HG02588 (cell line): ENCODE measurements around the gene BCAS3.

ENCODE experiments used
- ATAC-seq: cut with Tn5 transposase; IDR thresholded peaks from one replicate; pipeline ENCODE4 v1.9.1; 2021; ENCODE audit warnings: mild to moderate bottlenecking, moderate library complexity; ENCODE audit not compliant: unreplicated experiment

BCAS3 gene

DNA sequence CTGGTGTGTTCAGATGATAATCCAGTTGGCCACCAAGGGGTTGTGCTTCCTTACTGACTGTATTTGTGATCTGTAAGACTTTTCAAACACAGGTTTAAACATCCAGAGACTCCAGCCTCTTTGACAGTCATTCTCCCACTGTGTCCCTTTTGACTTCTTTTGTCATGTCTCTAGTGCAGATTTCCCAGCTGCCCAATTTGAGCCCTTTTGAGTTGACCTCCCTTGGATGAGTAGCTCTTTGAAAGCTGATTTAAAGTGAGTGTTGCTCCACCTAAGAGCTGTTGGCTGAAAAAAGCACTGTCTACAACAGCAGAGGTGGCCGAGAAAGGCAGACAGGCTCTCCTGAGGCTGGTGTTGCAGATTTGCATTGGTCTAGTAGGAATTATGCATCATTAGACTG lies 533.6 kb downstream of the BCAS3 start:
- ATAC-seq: no peak

DNA sequence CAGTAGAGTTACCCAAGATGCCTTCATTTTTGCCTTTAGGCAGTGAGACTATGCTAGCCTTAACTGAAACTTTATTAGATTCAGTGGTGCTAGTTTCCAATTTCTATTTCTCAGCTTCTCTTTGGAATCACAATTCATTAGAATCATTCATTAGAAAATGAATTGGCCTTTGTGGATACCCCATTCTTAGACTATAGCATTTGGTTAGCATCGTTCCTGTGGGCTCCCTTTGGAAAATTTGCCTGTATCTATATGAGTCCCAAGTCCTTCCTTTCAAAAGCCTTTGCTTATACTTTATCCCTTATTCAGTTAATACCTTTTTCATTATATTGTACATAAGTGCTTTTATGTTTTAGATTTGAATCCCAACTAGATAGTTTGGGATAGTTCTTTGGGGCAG lies 535.0 kb downstream of the BCAS3 start:
- ATAC-seq: no peak

DNA sequence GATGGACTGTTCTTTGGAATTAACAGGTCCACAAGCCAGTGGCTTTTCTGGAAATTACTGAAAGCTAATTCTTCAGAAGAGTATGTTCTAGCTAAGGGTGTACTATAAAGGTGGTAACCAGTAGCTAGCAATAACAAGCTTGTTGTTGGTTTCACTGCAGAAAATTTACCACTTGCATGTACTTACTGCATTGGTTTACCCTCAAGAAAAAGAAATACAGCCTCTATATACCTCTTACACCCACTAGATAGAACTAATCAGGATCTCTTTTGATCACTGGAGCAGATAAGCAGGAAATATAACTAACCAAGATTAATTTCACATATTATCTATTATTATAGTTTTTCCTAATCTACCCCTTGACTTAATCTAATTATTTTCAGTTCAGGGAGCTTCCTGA lies 537.1 kb downstream of the BCAS3 start:
- ATAC-seq: no peak

DNA sequence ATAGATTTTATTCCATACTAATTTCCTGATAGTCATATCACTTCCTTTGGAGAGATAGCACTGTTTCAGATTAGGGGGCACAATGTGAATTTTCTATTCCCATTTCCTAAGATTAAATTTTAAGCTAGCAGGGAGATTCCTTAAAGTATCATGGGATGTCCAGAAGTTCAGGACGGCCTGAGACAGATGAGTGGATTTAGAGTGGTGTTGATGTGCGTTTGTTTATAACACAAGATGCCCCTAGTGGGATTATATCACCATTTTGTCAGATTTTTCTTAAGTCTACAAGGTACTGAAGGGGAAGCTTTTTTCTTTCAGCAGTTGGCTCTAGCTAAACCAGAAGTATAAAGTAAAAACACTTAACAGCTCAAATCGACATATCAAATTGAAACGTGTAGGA lies 538.4 kb downstream of the BCAS3 start:
- ATAC-seq: no peak

DNA sequence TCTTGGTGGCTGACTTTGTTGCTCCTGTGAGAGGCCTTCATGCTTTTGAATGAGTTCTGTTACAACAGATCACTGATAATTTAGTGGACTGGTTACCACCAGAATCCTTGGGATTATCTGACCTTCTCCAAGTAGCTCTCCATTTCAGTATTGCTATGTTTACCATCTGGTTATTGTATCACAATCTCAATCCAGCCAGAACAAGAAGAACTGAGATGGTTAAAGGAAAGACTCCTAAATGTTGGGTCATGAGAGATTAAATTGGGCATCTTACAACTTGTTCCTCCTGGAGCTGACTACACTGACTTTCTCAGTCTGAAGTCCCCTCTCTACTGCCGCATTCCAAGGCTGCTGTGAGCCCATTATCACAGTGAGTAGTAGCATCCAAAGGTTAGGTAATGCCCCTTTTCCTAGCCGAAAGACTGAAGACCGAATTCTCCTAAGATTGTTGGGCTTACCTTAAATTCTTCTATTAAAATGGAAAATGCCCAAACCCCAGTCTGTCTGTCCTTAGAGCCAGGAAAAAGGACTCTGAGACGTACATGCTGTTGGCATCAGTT lies 540.3 kb downstream of the BCAS3 start:
- ATAC-seq: no peak

DNA sequence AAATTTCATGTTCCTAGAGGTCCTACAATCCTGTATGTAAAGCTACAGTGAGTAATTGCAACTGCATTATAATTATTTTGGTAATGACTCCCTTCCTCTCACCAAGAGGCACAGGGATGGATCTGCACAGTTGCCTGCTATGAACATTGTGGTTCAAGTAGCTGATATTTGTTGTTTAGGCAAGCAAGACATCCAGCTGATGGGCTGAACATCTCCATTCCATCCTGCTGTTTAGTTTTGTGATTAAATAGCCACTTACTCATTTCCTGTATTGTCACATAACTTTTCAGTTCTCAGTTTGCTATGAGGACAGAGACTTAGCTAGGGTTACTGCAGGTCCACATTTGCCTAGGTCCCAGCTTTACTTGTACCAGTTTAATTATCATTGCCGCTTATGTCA lies 540.8 kb downstream of the BCAS3 start:
- no peak for ATAC-seq

DNA sequence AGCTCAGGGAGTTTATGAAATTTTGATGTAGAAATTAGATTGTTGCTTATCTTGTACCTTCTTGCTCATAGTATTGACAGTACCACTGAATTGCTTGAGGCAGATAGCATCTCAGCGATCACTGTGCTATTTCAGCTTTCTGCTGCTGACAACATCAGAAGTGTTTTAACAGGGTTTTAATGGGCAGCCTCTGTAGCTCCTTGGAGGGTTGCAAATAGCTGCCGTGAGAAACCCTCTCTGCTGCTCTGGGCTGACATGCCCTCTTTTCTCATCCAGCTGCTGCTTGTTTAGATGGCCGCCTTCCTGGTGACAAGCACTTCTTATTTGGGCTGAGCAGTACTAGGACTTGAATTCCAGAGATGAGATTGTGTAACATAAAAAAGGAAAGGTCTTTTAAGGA lies 541.8 kb downstream of the BCAS3 start:
- no peak for ATAC-seq

DNA sequence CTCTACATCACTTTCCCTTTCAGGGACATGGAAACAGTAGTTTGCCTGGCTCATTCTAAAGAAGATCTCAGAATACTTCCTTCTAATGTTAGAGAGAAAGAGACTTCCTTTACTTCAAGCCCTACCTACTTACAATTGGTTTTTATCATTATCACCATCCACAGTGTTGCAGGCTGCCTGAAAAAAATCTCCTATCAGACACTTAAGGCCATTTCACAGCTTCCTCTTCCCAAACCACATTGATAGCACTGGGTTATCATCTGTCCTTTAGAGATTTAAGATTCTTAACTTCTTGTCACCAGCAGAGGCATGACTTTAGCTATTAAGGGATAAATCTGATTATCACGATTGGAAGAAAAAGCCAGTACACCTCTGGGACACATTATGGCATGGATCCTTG lies 543.5 kb downstream of the BCAS3 start:
- no peak for ATAC-seq

DNA sequence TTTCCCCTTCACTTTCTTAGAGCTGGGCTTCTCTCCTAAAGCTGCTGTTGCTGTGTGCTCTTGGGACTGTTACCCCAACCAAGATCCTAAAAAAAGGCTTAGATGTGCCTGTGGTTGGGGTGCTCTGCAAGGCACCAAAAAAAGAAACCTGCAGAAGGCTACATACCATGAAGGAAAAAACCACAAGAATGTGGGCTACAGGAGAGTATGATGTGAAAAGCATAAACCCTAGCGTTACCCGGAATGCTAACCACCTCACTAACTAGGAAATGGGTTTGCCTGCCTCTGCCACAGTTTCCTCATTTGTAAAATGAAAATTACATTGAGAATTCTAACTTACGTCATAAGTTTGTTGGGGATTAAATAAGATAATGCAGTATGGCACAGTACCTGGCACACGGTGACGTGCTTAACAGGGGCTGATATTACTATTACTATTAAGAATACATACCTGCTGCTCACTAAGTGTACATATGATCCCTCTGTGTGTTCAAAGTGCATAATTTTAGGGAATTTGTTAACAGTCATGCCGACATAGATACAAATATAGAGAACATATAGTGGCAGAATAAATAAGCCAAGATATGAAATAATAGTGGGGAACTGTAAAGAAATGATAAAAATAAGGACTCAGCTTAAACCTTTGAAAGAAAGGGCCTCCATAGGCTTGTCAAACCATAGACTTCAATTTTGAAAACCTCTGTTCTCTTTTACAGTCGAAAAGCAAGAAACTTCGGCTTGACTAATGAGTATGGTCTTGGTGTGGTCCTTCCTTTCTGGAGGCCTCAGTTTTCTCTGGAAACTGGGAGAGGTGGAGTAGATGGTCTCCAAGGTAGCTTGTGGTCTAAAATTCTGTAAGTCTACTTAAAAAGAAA lies 544.2 kb downstream of the BCAS3 start:
- ATAC-seq: no peak

DNA sequence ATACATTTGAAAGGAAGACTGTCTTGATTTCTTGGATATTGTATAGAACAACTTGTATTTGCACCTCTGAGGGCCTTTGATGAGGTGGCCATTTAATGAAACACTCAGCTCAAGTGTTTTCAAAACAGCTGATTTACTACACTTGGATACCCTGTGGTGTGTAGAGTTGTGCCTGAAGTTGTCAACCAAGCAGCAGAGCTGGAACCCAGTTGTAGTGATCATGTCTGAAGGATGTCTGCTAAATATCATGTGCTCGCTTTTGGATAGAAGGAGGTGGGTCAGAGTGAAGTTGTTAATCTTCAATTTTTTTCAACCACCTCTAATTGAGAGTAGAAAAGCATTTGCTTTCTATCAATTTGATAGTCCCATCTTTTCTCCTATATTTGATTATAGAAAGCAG lies 546.1 kb downstream of the BCAS3 start:
- ATAC-seq: no peak

DNA sequence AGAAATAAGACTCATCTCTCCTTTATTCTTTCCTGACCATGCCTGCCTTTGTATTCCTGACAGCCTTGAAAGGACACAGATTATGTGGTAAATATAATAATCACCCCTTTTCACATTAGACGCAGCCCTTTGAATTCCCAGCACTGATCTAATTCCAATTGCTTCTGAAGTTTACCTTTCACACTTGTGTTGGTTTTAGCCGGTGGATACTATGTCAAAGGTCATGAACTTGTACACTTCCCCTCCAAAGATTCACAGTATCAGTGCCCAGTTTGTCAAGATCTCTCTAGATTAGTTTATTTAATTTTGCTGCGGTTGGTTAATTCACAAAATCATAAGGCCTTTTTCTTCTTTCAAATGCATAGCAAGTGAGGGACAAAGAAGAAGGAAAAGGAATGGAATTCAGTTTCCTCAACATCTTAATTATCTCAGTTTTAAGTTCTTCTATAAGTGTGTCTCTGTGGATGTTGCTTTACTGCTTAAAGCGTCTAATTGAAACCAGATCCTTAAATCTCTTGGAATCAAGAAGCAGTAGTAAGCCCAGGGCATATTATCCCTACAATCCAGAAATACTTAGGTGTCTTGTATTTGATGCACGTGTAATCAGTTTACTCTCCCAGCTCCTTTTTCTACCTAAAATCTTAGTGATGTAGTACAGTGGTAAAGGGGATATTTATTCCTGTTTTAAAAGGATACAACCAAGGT lies 547.7 kb downstream of the BCAS3 start:
- ATAC-seq: no peak

DNA sequence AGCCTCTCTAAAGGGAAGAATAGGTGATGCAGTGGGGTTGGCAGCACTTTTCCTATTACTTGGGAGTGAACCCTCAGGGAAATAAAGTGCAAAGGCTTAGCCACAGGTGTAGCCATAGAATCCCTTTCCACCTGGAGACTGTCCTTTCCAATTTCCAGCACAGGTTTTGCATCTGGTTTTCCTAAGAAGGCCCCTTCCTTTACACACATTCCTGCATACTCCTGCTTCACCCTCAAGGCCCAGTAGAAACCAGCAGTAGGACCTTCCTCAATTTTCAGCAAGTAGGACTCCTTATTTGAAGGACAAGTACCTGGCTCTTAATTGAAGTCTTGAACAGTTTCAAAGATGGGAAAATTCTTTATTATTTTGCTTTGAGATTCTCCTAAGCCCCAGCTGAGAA lies 550.2 kb downstream of the BCAS3 start:
- ATAC-seq: no peak

DNA sequence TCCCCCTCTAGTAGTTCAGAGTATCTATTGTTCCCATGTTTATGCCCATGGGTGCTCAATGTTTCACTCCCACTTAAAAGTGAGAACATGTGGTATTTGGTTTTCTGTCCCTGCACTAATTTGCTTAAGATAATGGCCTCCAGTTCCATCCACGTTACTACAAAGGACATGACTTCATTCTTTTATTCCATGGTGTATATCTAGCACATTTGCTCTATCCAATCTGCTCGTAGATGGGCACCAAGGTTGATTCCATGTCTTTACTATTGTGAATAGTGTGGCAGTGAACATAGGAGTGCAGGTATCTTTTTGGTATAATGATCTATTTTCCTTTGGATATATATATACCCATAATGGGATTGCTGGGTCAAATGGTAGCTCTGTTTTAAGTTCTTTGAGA lies 552.8 kb downstream of the BCAS3 start:
- no peak for ATAC-seq

DNA sequence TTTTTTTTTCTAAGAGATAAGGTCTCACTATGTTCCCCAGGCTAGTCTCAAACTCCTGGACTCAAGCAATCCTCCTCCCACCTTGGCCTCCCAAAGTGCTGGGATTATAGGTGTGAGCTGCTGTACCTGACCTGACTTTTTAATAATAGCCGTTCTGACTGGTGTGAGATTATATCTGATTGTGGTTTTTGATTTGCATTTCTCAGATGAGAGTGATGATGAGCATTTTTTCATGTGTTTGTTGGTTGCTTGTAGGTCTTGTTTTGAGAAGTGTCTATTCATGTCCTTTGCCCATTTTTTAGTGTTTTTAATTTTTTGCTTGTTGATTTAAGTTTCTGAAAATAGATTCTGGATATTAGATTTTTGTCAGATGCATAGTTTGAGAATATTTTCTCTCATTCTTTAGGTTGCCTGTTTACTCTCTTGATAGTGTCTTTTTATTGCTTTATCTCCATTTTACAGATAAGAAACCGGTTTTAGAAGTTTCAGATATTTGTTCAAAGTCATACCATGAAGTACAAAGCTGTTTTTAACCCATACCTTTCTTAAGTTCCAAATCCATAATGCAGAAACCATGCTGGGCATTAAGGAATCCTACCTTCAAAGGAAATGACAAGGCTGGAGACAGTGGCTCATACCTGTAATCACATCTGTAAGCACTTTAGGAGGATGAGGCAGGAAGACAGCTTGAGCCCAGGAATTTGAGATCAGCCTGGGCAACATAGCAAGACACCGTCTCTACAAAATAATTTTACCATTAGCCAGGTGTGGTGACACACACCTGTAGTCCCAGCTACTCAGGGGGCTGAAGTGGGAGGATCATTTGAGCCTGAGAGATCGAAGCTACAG lies 553.5 kb downstream of the BCAS3 start:
- ATAC-seq: no peak

DNA sequence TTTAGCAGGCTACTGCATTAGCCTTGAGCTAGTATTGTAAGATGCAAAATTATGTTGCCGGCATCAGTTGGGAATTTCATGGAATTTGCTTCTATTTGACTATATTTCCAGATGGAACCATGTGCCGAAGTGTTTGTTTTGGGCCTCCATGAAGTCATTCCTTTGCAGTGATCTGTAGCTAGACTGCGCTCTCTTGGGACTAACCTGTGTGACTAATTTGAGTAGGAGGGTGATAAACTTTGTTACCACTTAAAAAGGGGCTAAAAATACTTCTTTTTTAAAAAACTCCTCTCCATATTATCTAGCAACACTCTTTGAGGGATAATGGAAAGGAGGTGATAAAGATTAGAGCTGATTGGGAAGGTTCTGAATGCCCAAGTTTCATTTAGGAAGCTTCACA lies 555.2 kb downstream of the BCAS3 start:
- ATAC-seq: no peak

DNA sequence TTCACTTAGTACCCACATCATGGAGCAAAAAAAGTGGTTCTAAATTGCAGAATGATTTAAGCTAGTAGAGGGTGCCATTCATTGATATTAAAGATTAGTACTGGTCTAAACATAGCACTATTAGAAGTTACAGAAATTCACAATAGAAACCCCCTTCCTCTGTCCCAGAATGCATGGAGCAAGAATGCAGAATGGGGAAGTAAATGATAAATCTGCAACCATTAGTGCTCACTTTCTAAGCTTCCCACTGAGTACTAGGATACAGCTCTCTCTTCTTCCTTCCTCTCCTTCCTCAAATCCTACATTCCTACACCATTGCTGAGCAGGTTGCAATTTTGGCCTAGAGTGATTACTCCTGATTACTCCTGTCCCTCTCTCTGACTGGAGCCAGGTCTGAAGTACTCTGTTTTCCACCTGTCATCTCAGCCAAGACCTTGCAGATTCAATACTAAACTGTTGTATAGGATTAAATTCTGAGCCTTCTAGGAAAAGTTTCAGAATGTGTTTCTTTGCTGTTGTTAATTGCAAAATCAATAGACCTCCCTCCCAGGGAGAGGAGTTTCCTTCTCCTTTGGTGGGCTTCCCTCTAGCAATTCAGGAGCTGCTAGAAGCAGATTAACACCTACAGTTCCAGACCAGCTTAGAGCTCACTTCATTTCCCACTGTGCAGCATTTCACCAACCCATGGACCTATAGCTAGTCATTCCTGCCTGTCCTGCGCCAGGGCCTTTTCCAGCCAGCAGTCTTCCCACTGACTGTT lies 556.5 kb downstream of the BCAS3 start:
- ATAC-seq: no peak

DNA sequence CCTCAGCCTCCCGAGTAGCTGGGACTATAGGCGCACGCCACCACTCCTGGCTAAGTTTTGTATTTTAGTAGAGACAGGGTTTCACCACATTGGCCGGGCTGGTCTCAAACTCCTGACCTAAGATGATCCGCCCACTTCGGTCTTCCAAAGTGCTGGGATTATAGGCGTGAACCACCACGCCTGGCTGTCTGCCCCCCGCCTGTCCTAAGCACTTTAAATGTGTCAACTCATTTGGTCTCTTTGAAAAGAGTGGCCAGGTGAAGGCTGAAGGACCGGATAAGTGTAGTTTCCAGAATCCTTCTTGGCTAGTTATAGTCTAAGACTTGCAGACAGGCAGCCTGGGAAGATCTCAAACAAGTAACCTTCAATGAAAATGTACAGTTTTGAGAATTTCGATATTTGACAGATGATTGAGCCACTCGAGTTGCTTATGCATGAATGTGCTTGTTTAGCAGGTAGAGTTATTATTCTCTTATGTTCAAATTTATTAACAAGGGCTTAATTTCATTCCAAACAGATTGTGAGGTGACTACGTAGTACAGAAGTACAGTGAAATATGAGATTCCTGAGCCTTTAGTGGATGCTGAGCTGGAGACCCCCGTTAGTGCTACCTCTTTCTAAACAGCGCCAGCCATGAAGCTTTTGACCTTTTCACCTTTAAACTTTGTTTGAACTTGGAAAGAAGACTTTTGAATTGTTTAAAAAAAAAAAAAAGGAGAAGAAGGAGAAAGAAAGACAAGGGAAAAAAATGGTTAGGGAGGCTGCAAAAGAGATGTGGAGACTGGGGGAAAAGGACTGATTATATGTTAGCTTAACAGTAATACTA lies 557.6 kb downstream of the BCAS3 start:
- no peak for ATAC-seq

DNA sequence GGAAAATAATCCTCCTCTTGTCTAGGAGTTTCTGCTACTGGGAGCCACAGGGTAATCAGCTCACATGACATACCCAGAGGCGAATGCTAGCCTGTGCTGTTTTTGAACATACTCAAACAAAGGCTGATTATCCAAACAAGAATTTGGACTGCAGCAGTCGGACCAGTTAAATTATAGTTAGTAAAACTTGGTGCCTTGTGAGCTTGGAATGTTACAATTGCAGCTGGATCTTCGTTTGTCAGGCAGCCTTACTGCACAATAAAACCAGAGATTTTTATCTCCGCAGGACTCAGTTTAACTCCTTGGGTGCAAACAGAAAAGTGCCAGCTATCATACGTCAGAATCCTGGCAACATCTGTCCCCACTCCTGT lies 558.2 kb downstream of the BCAS3 start:
- no peak for ATAC-seq

DNA sequence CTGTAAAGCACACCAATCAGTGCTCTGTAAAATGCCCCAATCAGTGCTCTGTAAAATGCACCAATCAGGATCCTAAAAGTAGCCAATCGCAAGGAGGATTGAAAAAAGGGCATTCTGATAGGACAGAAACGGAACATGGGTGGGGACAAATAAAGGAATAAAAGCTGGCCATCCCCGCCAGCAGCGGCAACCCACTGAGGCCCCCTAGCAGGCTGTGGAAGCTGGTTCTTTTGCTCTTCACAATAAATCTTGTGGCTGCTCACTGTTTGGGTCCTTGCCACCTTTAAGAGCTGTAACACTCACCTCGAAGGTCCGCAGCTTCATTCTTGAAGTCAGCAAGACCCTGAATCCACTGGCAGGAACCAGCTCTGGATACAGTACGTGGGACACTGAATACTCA lies 559.6 kb downstream of the BCAS3 start:
- ATAC-seq: no peak

DNA sequence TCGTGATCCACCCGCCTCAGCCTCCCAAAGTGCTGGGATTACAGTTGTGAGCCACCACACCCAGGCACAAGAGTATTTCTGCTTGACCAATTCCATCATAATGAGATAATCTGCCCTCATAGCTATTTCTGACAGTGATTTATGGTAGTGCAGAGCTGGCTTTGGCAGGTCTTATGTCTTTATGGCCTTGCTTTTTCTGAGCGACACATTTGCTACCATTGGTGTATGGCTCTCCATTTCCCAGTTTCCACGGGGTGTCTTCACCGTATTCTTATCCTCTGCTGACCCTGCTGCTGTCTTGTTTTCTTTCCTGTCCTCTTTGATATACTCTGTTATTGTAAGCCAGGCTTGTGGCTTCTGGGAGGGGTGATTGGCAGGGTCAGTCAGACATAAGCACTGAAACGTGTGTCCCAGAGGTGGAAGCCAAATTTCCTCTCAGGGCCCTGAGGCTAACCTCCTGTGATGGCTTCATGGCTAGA lies 560.8 kb downstream of the BCAS3 start:
- ATAC-seq: no peak
